H1 (cell line): ENCODE measurements around the gene SLC38A7. TPM values are rescaled to one million over a fixed set of nuclear protein-coding genes. Genes with fewer than 3 reads are reported as not detected.

Experiments used
- CTCF ChIA-PET: fragments of 300-600 bp; sonication (Branson Sonifier 250); formaldehyde crosslinking; loops from one replicate; lab custom pipeline; 2021; ENCODE audit not compliant: partially characterized antibody; lab: Charles Lee
- POLR2A ChIA-PET: fragments of 300-600 bp; sonication (Branson Sonifier 250); formaldehyde crosslinking; loops from one replicate; lab custom pipeline; 2021; ENCODE audit warnings: inconsistent platforms; ENCODE audit not compliant: partially characterized antibody; lab: Charles Lee
- DNase-seq, 2 experiments: peaks; one replicate each; pipeline versions ENCODE4 v3.0.0 to v3.0.0-alpha.2; 2010 to 2022; ENCODE audit warnings: low spot score in 2 of 2, low read depth in 1 of 2, mixed read lengths in 1 of 2
- FAIRE-seq: peaks from 2 replicates; lab custom pipeline; 2011; peaks lifted over from hg19 to GRCh38; lab: Jason Lieb, UNC
- H2AFZ ChIP-seq: 2 replicates; pipeline ENCODE4 v1.8.1; 2012; ENCODE audit warnings: low read length, inconsistent platforms
- H2AK5ac ChIP-seq: 2 replicates; pipeline ENCODE4 v1.6.1; 2013; ENCODE audit warnings: low read depth, low read length
- H2BK120ac ChIP-seq: replicated peaks from 2 replicates; pipeline ENCODE3; 2013; ENCODE audit warnings: low read depth, low read length, inconsistent platforms
- H2BK12ac ChIP-seq: 2 replicates; pipeline ENCODE4 v1.6.1; 2013; ENCODE audit warnings: low read depth, low read length
- H2BK15ac ChIP-seq: 2 replicates; pipeline ENCODE4 v1.6.1; 2013; ENCODE audit warnings: low read length
- H2BK20ac ChIP-seq: 2 replicates; pipeline ENCODE4 v1.6.1; 2013; ENCODE audit warnings: low read length
- H2BK5ac ChIP-seq: 2 replicates; pipeline ENCODE4 v1.6.1; 2013; ENCODE audit warnings: low read depth, low read length
- H3K14ac ChIP-seq: 2 replicates; pipeline ENCODE4 v1.6.1; 2013; ENCODE audit warnings: inconsistent platforms; ENCODE audit not compliant: insufficient read length
- H3K18ac ChIP-seq: 2 replicates; pipeline ENCODE4 v1.6.1; 2013; ENCODE audit warnings: low read length; ENCODE audit errors: extremely low read depth
- H3K23ac ChIP-seq: 2 replicates; pipeline ENCODE4 v1.6.1; 2013; ENCODE audit warnings: inconsistent platforms; ENCODE audit not compliant: insufficient read length
- H3K23me2 ChIP-seq: 2 replicates; pipeline ENCODE4 v1.6.1; 2013; ENCODE audit warnings: low read depth, low read length
- H3K27ac ChIP-seq: 2 replicates; pipeline ENCODE4 v1.6.1; 2011; ENCODE audit warnings: low read depth, low read length, inconsistent platforms
- H3K27me3 ChIP-seq, 4 experiments: replicated peaks in 1 of 4; 1 replicate in 1 of 4; 2 replicates in 3 of 4; pipeline versions ENCODE4 v1.6.1 to v1.8.1; 2011 to 2013; ENCODE audit warnings: low read length in 3 of 4, mild to moderate bottlenecking in 3 of 4, inconsistent platforms in 2 of 4, mixed read lengths in 2 of 4, moderate library complexity in 1 of 4; ENCODE audit not compliant: control insufficient read depth in 3 of 4, insufficient read depth in 3 of 4; ENCODE audit errors: extremely low read depth in 1 of 4
- H3K36me3 ChIP-seq, 4 experiments: 2 replicates each; pipeline versions ENCODE4 v1.6.1 to v1.8.1; 2011 to 2013; ENCODE audit warnings: mild to moderate bottlenecking in 4 of 4, low read length in 3 of 4, moderate library complexity in 2 of 4, control low read depth in 1 of 4, inconsistent platforms in 1 of 4; ENCODE audit not compliant: insufficient read depth in 4 of 4, control insufficient read depth in 2 of 4
- H3K4ac ChIP-seq: replicated peaks from 2 replicates; pipeline ENCODE3; 2013; ENCODE audit warnings: low read length, low read depth, mixed read lengths, inconsistent platforms; ENCODE audit not compliant: insufficient read length
- H3K4me1 ChIP-seq, 4 experiments: replicated peaks in 1 of 4; 1 replicate in 1 of 4; 2 replicates in 3 of 4; pipeline versions ENCODE4 v1.6.1 to v1.8.1; 2011 to 2013; ENCODE audit warnings: low read length in 3 of 4, inconsistent platforms in 2 of 4, mixed read lengths in 1 of 4; ENCODE audit not compliant: insufficient read depth in 4 of 4, control insufficient read depth in 3 of 4
- H3K4me2 ChIP-seq, 2 experiments: 2 replicates each; pipeline versions ENCODE4 v1.6.1 to v1.8.1; 2011 to 2013; ENCODE audit warnings: low read depth in 2 of 2, low read length in 2 of 2, control low read depth in 1 of 2, inconsistent platforms in 1 of 2, mild to moderate bottlenecking in 1 of 2; ENCODE audit not compliant: insufficient read depth in 1 of 2
- H3K4me3 ChIP-seq, 4 experiments: fragments of 200-600, 300-600 bp in 1 of 4; sonication (generic), shearing (Covaris generic), sonication (Bioruptor Twin) in 1 of 4; 2 replicates each; pipeline versions ENCODE4 v1.5.1 to v1.8.1; 2011 to 2016; ENCODE audit warnings: low read length in 4 of 4, low read depth in 3 of 4, control low read depth in 2 of 4, inconsistent platforms in 2 of 4, mild to moderate bottlenecking in 2 of 4, mixed read lengths in 1 of 4, moderate library complexity in 1 of 4; ENCODE audit not compliant: insufficient read depth in 2 of 4; ENCODE audit errors: extremely low read depth in 1 of 4
- H3K56ac ChIP-seq: replicated peaks from 2 replicates; pipeline ENCODE3; 2013; ENCODE audit warnings: low read depth, mild to moderate bottlenecking, mixed read lengths, low read length, inconsistent platforms; ENCODE audit not compliant: insufficient read length
- H3K79me1 ChIP-seq: 2 replicates; pipeline ENCODE4 v1.6.1; 2013; ENCODE audit warnings: low read depth, low read length, control low read depth
- H3K79me2 ChIP-seq, 2 experiments: 2 replicates each; pipeline versions ENCODE4 v1.6.1 to v1.8.1; 2012 to 2013; ENCODE audit warnings: low read length in 2 of 2, mild to moderate bottlenecking in 2 of 2, inconsistent platforms in 1 of 2; ENCODE audit not compliant: insufficient read depth in 2 of 2, control insufficient read depth in 1 of 2
- H3K9ac ChIP-seq, 4 experiments: replicated peaks in 1 of 4; 1 replicate in 1 of 4; 2 replicates in 3 of 4; pipeline versions ENCODE4 v1.6.1 to v1.8.1; 2011 to 2013; ENCODE audit warnings: low read depth in 3 of 4, low read length in 3 of 4, control low read depth in 2 of 4, mild to moderate bottlenecking in 2 of 4, moderate library complexity in 2 of 4, inconsistent platforms in 1 of 4; ENCODE audit errors: extremely low read depth in 1 of 4
- H3K9me3 ChIP-seq, 2 experiments: 2 replicates each; pipeline versions ENCODE4 v1.6.1 to v1.8.1; 2012 to 2013; ENCODE audit warnings: mild to moderate bottlenecking in 2 of 2, moderate library complexity in 2 of 2, control low read depth in 1 of 2, inconsistent platforms in 1 of 2, low read depth in 1 of 2, low read length in 1 of 2, mixed read lengths in 1 of 2; ENCODE audit not compliant: insufficient read depth in 2 of 2
- H4K20me1 ChIP-seq, 2 experiments: replicated peaks in 1 of 2; 2 replicates each; pipeline versions ENCODE3 to v1.8.1; 2011 to 2013; ENCODE audit warnings: inconsistent platforms in 2 of 2, low read length in 2 of 2, mild to moderate bottlenecking in 1 of 2; ENCODE audit not compliant: insufficient read depth in 2 of 2, control insufficient read depth in 1 of 2
- H4K5ac ChIP-seq: 2 replicates; pipeline ENCODE4 v1.6.1; 2013; ENCODE audit warnings: low read length, low read depth, mixed read lengths, inconsistent platforms; ENCODE audit not compliant: insufficient read length
- H4K8ac ChIP-seq: 2 replicates; pipeline ENCODE4 v1.8.0; 2013; ENCODE audit warnings: mild to moderate bottlenecking, moderate library complexity, low read length, inconsistent platforms; ENCODE audit not compliant: insufficient read depth; ENCODE audit errors: extremely low read depth
- H4K91ac ChIP-seq: replicated peaks from 2 replicates; pipeline ENCODE3; 2013; ENCODE audit warnings: low read length, mixed read lengths, inconsistent platforms; ENCODE audit not compliant: insufficient read length
- CEBPB ChIP-seq: IDR thresholded peaks from 2 replicates; pipeline ENCODE4 v1.6.1; 2012; ENCODE audit warnings: low read depth, low read length
- CTCF ChIP-seq, 3 experiments: IDR thresholded peaks; 1 replicate in 2 of 3; 2 replicates in 1 of 3; pipeline versions ENCODE4 v1.5.1 to v1.6.1; 2011; ENCODE audit warnings: low read length in 3 of 3, mild to moderate bottlenecking in 3 of 3, inconsistent platforms in 2 of 3, low read depth in 1 of 3, moderate library complexity in 1 of 3; ENCODE audit not compliant: insufficient read depth in 1 of 3; ENCODE audit errors: control extremely low read depth in 1 of 3
- FOSL1 ChIP-seq: IDR thresholded peaks from 2 replicates; pipeline ENCODE4 v1.6.1; 2011; ENCODE audit warnings: mild to moderate bottlenecking, low read depth, low read length, moderate library complexity; ENCODE audit not compliant: insufficient read depth
- HDAC2 ChIP-seq, 2 experiments: fragments of 300-600 bp in 1 of 2; sonication (generic) in 1 of 2; IDR thresholded peaks; 2 replicates each; pipeline ENCODE4 v1.6.1; 2011 to 2012; ENCODE audit warnings: low read depth in 2 of 2, low read length in 2 of 2, mild to moderate bottlenecking in 2 of 2, moderate library complexity in 2 of 2, borderline replicate concordance in 1 of 2, inconsistent platforms in 1 of 2
- KDM1A ChIP-seq: fragments of 200-600, 300-600 bp; sonication (generic); IDR thresholded peaks from 2 replicates; pipeline ENCODE4 v1.7.1; 2016; ENCODE audit warnings: mild to moderate bottlenecking, low read length, borderline replicate concordance
- KDM4A ChIP-seq: IDR thresholded peaks from one replicate; pipeline ENCODE4 v1.7.1; 2012; ENCODE audit warnings: low read depth, mild to moderate bottlenecking, moderate library complexity, low read length, inconsistent platforms; ENCODE audit not compliant: severe bottlenecking
- RBBP5 ChIP-seq: IDR thresholded peaks from 2 replicates; pipeline ENCODE4 v1.7.1; 2012; ENCODE audit warnings: low read depth, mild to moderate bottlenecking, inconsistent platforms, low read length, moderate library complexity, borderline replicate concordance
- SIN3A ChIP-seq, 2 experiments: IDR thresholded peaks in 1 of 2; conservative IDR thresholded peaks in 1 of 2; 2 replicates each; pipeline ENCODE4 v1.6.1; 2011 to 2012; ENCODE audit warnings: low read length in 2 of 2, improper control_type of control experiment in 1 of 2, low read depth in 1 of 2, mild to moderate bottlenecking in 1 of 2
- SRF ChIP-seq: IDR thresholded peaks from 2 replicates; pipeline ENCODE4 v1.6.1; 2011; ENCODE audit warnings: mild to moderate bottlenecking, low read depth, low read length, moderate library complexity
- TEAD4 ChIP-seq: IDR thresholded peaks from 2 replicates; pipeline ENCODE4 v1.6.1; 2012; ENCODE audit warnings: low read depth, low read length, inconsistent platforms, mixed read lengths
- WGBS, 2 experiments: shearing (Covaris generic) in 1 of 2; methylation state at CpG; one replicate each; pipeline versions ENCODE4 v1.1.6 to v1.1.7; 2013 to 2015; ENCODE audit warnings: low lambda C conversion rate in 2 of 2, mixed read lengths in 2 of 2, inconsistent platforms in 1 of 2, low coverage in 1 of 2, missing lambda C conversion rate in 1 of 2; ENCODE audit not compliant: insufficient replicate concordance in 2 of 2, insufficient coverage in 1 of 2, insufficient read length in 1 of 2; ENCODE audit errors: extremely low coverage in 1 of 2, missing lambda C conversion rate in 1 of 2; 5-methylcytosine and 5-hydroxymethylcytosine counted together
- polyA plus RNA-seq, 7 experiments: library from polyadenylated mRNA; depleted of rRNA in 3 of 7; stranded (reverse) in 5 of 7; unstranded in 2 of 7; fragments of >200 nt in 5 of 7; fragments of 200-250 nt in 2 of 7; gene quantifications; 1 replicate in 5 of 7; 2 replicates in 1 of 7; 4 replicates in 1 of 7; pipeline versions ENCODE4 v1.2.1 to v1.2.3, GENCODE V29; 2011 to 2013; ENCODE audit warnings: missing spikeins in 2 of 7, mixed read lengths in 2 of 7
- total RNA-seq: library from RNA; stranded (reverse); fragmentation: NEBNext Ultra II Directional; extraction: Animal tissue kit (Norgen Biotek cat#: 25700); gene quantifications from 2 replicates; pipeline ENCODE4 v1.2.1, GENCODE V29; 2021

SLC38A7 gene
- total and polyA plus RNA-seq, 2 of the 8 experiments (the other 6 are each of a cell fraction or from before 2014, with no cell fraction given): 26.7 to 28.0 TPM

DNA sequence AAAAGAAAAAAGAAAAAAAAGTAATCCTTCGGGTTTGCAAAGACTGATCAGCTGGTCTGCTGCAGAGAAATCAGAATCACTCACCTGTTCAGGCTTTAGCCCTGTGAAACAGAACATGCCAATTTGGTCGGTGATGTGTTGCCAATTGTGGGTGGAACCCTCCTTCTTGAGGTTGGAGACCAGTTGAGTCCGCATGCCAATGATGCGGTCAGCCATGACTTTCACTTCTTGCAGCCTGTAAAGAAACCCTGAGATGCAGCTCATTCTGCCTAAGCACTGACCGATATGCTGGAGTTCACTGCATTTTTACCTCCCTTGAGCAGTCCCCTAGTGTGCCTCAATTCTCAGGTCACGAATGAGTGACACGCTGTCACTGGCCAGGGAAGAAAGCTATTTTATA is 24.8 kb upstream of the SLC38A7 start:
- Histone ChIP-seq H3K56ac (no peak overlapping the region), H4K5ac (no peak overlapping the region), H3K27me3 (no peaks in the 10 kb centered on the region), H3K9ac (no peak overlapping the region), H3K36me3 (peaks cover 6 to 67% (median 31%) of the 10 kb centered on the region in 4 experiments), H3K4me2 (no peak overlapping the region), H4K20me1 (peaks cover 1 to 2% of the 10 kb centered on the region in 2 experiments), H3K14ac (no peak overlapping the region), H4K91ac (no peak overlapping the region), H3K9me3 (no peaks in the 10 kb centered on the region; a peak in 1 of 4 replicates), H2BK5ac (no peak overlapping the region), H4K8ac (no peak overlapping the region), H2AK5ac (no peak overlapping the region), H3K23me2 (no peaks in the 10 kb centered on the region), H2BK12ac (no peak overlapping the region), H3K4me1 (no peaks in the 10 kb centered on the region), H3K27ac (no peak overlapping the region), H2BK20ac (no peak overlapping the region), H3K23ac (no peak overlapping the region), H3K4ac (no peak overlapping the region), H2BK120ac (no peak overlapping the region), H2AFZ (no peak overlapping the region), H3K79me2 (no peaks in the 10 kb centered on the region), H3K79me1 (no peaks in the 10 kb centered on the region), H3K18ac (no peak overlapping the region), H2BK15ac (no peak overlapping the region), H3K4me3 (no peak overlapping the region)
- ChIA-PET CTCF (interaction anchor here (1.9 kb wide), 1 partner anchor 19 kb away, joined by 5 read pairs; no protein-coding TSS in a partner anchor), POLR2A (interaction anchor here (1.2 kb wide), 2 partner anchors 9 to 22 kb away, joined by 3 to 4 read pairs; no protein-coding TSS in a partner anchor)
- DNase-seq: no peak
- WGBS, 2 experiments: 91% methylated on average over 7 of the region's 7 CpGs; no CpG with 5 or more reads in 1 of the 2 experiments
- no peak for FAIRE-seq
- TF ChIP-seq HDAC2 (IDR thresholded peaks at IDR 0.05; ENCODE audit: borderline replicate concordance in 1 of 2, low read depth in 2 of 2, low read length in 2 of 2) (no peak), FOSL1 (no peak), RBBP5 (no peak), CEBPB (no peak), KDM4A (no peak), CTCF (IDR thresholded peaks at IDR 0.05; ENCODE audit: control extremely low read depth in 1 of 3, insufficient read depth in 1 of 3, low read depth in 1 of 3, low read length in 3 of 3) (no peak), SRF (no peak), TEAD4 (no peak), SIN3A (conservative IDR thresholded peaks at IDR 0.05 in 1 of 2, IDR thresholded peaks at IDR 0.05 in 1 of 2; ENCODE audit: low read depth in 1 of 2, low read length in 2 of 2) (no peak), KDM1A (no peak)
